ENCODE data around the gene CCDC57. TPM values are rescaled to one million over a fixed set of nuclear protein-coding genes. Genes with fewer than 3 reads are reported as not detected.
"Not testable (repeated sequence)": the region's sequence is repeated elsewhere in the genome, so short reads cannot be mapped to it uniquely, and the experiment has no call there.

The CCDC57 gene
- polyA plus RNA-seq, 5 donors, result 42.5 to 68.9 (median 64.8) TPM

DNA sequence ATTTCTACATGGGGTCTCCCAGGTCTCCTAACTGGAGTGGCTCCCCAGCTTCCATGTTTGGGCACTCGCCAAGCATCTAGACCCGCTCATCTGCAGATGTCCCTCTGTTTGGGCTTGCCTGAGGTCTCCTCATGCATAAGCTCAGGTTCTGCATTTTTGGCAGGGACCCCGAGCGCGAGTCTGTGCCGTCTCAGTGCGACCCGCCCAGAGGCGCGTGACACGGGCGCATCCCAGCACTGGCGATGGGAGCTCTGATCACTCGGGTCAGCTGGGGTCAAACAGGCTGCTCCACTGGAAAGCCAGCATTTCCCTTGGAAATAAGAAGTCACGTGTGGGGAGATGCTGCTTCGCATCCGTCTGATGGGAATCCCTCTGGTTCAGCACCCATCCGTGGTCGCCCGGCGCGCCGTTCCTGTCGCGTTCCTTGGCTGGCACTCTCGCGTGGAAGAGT, 57.7 kb downstream of the CCDC57 start:
- DNase-seq, result no peak

DNA sequence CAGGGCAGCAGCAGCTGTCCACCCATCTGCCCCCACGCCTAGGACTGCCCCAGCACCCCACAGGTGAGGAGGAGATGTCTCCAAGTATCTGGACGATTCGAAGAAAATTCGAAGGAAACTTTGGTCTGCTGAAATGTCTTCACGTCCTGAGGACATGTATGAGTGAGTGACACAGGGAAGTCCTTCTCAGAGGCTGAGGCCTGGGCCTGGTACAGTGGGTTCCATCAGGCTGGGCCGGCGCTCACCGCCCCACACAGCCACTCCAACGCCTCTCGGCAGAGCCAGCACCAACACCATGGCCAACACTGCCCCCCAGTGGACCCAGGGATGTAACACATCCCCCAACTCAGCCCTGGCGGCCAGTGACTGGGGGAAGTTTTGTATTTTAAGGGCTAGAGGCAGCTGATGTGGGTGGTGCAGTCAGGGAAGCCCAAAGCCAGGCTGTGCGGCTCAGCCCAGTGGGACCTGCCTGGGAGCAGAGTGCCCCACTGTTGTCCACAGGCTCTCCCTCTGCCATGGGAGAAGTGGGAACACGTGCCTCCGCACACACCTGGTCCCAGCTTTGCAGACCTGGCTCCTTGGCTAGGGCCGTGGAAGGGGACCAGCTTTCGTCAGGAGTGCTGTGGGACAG, 58.8 kb downstream of the CCDC57 start:
- DNase-seq, result peak; percentile 43 to 59

DNA sequence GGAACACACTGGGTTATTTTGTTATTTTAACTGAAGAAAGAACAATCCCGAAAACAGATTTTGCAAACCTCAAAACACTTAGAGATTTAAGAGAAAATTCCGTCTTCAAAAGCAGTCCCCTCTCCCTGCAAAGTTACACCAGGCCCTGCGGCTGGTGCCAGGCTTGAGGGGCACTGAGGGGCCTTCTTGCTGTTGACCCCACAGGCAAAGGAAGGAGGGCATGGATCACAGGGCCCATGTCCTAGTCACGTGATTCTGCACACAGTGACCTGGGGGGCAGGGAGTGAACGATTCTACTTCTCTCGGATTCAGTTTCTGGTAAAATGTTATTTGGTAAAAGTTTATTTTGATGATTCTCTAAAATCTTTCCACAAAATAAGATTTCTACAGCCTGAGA, 59.3 kb downstream of the CCDC57 start:
- DNase-seq, result no peak

DNA sequence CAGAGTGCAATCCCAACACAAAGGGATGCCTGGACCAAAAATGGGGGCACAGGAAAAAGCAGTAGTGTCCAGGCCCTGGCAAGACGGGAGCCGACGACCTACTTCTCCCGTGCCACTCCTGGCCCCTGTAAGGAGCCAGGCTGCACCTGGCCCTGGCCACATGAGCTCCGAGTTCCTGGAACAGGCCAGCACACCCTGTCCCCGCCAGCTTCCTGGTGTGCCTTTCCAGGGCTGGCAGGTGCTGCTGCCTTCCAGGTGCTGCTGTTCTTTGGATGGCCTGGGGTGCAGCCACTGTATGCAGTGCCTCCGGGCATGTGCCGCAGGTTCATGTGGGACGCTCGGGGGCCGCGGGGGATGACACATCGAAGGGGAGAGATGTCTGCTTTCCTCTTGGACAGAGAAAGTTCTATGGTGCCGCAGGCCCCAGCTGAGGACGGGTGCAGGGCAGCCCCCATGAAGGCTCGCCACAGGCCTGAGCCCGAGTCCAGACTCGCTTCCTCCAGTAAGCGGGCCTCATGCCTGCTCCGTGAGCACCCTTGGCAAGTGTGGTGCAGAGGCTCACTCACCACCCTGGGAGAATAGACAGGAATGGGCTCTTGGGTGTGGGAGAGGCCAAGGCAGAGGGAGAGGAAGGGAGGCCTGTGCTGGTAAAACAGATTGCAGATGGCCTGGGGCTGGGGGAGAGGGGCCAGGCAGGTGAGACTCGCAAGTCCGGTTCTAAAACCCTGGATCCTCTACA, 59.9 kb downstream of the CCDC57 start:
- DNase-seq, result no peak

DNA sequence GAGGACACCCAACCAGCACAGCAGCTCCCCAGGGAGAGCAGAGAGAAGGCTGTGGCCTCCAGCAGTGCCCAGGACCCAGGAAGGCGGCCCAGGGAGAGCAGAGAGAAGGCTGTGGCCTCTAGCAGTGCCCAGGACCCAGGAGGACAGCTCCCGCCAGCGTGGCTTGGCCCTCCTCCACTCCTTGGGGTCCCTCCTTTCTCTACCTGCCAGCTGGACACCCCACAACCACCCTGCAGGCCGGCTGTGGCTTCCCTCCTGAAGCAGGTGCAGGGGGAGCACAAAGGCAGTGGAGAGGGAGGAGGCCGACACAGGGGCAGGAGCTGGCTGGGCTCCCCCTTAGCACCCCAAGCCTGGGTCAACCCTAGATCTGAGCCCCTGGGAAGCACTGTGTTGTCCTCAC, 60.5 kb downstream of the CCDC57 start:
- no peak for DNase-seq

DNA sequence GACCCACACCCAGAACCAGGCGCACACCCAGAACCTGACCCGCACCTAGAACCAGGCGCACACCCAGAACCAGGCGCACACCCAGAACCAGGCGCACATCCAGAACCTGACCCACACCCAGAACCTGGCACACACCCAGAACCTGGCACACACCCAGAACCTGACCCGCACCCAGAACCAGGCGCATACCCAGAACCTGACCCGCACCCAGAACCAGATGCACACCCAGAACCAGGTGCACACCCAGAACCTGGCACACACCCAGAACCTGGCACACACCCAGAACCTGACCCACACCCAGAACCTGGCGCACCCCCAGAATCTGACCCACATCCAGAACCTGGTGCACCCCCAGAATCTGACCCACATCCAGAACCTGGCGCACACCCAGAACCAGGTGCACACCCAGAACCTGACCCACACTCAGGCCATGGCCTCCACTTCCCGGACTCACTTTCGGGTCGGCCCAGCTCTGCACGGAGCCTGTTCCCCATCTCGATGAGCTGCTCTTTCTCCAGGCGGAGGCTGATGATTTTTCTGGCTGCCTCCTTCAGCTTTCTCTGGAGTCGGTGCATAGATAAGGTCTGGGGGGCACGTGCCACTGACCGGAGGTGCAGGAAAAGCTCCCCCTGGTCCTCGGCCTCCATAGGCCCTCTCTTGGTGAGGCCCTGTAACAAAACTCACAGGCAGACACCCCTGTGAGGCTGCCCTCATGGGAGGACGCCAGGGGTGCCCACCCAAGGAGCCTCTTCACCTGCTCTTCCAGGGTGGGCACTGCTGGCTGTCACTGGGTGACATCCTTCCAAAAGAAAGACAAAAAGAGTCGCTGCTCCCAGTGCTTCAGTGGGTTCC, 61.3 kb downstream of the CCDC57 start:
- DNase-seq, result no peak

DNA sequence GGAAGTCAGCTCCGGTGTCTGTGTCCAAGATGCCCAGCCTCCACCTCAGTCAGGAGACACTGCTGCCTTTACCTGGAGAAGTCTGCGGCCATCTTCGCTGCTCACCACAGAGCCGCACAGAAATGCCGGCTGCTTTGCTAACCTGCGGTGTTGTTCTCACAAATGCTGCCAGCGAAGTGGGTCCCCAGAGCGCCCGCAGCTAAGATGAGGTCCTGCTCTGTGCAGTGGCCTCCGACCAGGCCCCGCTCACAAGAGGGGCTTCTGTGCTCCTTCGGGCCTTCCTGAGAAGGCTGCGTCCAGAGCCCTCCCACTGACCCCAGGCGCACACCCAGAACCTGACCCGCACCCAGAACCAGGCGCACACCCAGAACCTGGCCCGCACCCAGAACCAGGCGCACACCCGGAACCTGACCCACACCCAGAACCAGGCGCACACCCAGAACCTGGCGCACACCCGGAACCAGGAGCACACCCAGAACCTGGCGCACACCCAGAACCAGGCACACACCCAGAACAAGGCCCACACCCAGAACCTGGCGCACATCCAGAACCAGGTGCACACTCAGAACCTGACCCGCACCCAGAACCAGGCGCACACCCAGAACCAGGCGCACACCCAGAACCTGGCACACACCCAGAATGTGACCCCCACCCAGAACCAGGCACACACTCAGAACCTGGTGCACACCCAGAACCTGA, 63.1 kb downstream of the CCDC57 start:
- DNase-seq, result no peak

DNA sequence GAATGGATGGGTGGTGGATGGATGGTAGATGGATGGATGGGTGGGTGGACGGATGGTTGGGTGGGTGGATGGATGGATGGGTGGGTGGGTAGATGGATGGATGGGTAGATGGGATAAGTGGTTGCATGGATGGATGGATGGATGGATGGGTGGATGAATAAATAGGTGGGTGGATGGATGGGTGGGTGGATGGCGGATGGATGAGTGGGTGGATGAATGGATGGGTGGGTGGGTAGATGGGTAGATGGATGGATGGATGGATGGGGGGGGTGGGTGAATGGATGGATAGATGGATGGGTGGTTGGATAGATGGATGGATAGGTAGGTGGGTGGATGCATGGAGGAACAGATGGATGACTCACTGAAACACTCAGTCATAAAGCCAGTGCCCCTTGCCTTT, 63.6 kb downstream of the CCDC57 start:
- no peak for DNase-seq

DNA sequence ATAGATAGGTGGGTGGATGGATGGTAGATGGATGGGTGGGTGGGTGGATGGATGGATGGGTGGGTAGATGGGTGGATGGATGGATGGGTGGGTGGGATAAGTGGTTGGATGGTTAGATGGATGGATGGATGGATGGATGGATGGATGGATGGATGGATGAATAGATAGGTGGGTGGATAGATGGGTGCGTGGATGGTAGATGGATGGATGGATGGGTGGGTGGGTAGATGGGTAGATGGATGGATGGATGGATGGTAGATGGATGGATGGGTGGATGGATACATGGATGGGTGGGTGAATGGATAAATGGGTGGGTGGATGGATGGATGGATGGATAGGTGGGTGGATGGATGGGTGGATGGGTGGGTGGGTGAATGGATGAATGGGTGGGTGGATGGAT, 64.6 kb downstream of the CCDC57 start:
- no peak for DNase-seq

DNA sequence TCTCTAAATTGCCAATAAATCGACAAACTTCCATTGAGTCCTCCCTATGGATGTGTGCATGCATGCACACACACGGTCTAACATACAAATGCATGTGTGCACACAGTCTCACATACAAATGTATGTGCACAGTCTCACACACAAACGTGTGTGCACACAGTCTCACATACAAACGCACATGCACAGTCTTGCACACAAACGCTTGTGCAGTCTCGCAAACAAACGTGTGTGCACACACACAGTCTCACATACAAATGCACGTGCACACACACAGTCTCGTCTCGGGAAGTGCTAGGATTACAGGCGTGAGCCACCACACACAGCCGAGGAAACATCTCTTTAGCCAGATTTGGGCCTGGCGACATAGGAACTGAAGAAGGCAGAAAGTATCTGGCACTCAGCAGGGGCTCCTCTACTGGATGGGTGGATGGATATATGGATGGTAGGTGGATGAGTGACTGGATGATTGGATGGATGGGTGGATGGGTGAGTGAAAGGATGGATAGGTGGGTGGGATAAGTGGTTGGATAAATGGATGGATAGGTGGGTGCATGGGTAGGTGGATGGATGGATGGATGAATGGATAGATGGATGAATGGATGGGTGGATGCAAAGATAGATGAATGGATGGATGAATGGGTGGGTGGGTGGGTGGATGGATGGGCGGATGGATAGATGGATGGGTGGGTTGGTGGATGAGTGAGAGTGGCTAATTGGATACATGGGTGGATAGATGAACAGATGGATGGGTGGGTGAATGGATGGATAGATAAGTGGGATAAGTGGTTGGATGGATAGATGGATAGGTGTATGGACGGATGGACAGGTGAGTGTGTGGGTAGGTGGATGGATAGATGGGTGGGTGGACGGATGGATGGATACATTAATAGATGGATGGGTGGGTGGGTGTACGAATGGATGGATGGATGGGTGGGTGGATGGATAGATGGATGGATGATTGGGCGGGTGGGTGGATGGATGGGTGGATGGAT, 65.7 kb downstream of the CCDC57 start:
- DNase-seq, result no peak

DNA sequence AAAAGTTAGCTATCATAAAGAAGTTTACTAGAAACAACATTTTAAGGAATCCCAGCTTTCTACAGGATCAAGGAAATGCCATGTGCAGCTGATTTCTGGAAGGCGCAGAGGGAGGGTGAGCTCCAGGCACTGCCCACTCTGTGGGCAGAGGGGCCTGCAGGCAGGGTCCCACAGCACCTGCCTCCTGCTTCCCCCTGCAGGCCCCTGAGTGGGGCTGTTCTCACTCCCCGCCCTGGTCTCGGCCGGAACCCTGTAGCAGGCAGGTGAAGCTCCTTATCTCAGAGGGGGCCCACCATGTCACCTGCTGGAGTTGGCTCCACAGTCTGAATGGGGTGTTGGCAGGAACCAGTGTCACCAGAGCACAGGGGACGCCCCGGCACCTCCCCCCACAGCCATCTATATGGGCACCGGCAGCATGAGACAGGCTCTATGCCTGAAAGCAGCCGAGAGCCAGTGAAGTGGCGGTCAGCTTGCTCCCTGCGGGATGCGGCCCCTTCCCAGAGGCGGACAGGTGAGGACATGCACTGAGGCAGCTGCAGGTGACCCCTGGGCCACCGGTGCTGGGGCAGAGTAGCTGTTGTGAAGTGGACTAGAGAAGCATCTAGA, 67.0 kb downstream of the CCDC57 start:
- no peak for DNase-seq

DNA sequence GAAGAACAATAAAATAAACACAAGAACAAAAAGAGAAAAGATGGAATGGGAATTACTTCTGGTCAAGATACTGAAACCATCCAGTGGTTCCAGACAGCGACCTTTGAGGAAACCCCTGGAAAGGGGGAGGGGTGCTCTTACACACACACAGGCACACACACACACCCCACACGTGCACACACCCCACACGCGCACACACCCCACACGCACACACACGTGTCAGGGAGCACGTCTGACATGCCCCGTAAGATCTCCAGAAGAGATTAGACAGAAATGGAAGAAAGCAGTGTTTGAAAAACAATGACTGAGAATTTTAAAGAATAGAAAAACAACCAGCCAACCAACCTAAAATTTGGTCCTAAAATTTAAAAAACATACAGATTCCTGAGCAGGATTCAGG, 69.3 kb downstream of the CCDC57 start:
- no peak for DNase-seq

DNA sequence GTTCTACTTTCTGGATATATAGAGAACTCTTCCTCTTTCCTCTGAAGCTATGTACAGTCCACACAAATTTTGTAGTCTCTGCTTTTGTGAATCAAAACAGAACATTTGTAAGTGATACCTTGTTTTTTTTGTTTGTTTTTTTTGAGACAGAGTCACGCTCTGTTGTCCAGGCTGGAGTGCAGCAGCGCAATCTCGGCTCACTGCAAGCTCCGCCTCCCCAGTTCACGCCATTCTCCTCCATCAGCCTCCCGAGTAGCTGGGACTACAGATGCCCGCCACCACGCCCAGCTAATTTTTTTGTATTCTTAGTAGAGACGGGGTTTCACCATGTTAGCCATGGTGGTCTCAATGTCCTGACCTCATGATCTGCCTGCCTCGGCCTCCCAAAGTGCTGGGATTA, 72.7 kb downstream of the CCDC57 start:
- DNase-seq, result not testable (repeated sequence)

DNA sequence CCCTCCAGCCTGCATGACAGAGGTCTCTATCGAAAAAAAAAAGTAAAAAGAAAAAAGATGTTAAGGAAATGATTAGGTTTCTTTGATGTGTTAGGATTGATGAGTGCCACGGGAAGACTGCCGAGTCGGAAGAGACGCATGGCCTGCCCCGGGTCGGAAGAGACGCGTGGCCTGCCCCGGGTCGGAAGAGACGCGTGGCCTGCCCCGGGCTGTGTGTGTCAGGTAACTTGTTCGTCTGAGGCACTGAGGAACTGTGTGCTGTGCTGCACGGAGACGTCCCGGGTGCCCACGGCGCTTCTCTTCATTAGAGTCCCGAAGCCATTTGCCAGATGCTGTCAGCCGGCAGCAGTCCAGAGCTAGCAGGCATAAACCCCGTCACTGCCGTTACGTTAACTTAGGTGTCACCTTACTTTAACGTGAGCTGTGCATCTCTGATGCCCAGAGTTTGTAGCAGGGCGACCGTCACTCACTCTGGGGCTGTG, 74.1 kb downstream of the CCDC57 start:
- no peak for DNase-seq

DNA sequence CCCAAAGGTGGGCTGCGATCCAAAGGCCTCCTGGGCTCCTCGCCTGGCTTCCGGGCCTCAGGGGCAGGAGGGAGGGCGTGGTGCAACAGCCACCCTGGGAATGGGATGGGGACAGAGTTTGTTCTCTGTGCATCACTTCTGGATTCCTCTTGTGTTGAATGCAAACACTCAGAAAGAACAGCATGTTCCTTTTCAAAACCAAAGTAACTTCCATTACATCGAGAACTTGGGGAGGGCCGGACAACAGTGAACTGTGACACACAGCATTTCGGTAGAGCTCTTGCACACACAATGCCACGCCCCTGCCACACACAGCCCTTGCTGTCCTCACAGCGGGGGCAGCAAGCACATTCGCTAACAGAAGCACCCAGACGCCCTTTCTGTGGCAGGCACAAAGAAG, 78.5 kb downstream of the CCDC57 start:
- DNase-seq, result no peak

DNA sequence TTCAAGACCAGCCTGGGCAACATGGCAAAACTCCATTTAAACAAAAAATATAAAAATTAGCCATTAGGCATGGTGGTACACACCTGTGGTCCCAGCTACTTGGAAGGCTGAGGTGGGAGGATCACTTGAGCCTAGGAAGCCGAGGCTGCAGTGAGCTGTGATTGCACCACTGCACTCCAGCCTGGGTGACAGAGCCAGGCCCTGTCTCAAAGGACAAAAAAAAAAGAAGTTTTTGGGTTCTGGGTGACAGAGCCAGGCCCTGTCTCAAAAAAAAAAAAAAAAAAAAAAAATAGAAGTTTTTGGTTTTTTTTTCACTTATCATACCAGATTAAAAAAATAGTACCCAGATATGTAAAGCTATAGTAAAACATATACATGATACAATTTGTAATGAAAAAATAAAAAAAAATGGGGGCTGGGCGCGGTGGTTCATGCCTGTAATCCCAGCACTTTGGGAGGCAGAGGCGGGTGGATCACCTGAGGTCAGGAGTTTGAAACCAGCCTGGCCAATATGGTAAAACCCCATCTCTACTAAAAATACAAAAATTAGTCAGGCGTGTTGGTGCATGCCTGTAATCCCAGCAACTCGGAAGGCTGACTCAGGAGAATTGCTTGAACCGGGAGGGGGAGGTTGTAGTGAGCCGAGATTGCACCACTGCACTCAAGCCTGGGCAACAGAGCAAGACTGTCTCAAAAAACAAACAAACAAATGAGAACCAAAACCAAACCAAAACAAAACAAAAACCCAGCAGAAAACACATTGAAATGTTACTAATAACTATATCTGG, 79.3 kb downstream of the CCDC57 start:
- not testable (repeated sequence) for DNase-seq

DNA sequence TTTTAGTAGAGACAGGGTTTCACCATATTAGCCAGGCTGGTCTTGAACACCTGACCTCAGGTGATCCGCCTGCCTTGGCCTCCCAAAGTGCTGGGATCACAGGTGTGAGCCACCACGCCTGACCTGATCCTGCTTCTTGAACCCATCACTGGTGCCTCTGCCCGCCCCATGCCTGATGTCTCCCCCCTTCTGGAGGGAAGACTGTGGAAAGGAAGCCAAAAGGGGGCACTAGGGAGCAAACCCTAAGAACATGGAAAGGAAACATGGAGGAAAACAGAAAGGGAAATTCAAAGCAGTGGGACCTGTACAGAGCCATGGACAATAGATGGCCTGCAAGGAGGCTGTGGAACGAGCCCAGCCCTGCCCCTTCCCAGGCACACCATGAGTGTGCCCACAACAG, 83.5 kb downstream of the CCDC57 start:
- DNase-seq, result no peak

DNA sequence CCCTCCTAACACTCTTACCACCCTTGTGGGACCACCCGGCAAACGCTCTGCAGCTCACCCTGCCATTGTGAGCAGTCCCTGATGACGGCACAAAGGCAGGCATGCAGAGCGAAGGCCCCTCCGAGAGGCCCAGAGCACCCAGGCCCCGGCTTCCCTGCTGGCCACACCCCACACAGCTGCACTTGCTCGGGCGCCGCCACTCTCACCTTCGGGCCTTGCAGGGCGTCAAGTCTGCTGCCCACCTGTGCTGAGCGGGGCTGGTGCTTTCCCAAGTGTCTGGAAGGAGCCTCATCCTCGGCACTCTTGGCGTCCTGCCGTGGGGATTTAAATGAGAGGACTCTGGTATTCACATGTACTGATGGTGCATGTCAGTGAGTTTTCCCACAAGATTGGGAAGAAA, 84.4 kb downstream of the CCDC57 start:
- no peak for DNase-seq

DNA sequence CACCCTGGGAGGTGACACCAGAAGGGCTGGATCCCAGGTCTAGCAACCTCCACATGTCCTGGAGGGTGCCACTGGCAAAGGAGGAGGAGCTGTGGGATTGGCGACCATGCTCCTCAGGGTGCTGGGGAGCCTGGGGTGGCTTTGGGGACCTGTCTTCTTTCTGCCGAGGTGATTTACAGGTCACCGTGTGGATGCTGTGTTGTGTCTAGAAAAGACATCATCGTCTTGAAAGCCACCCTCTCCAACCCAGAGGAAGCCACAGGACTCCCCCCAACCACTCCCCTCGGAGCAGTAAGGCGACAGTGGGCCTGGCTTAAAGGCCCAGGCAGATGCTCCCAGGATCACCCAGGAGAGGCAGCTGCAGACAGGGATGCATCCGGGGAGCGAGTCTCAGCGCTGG, 84.9 kb downstream of the CCDC57 start:
- no peak for DNase-seq

DNA sequence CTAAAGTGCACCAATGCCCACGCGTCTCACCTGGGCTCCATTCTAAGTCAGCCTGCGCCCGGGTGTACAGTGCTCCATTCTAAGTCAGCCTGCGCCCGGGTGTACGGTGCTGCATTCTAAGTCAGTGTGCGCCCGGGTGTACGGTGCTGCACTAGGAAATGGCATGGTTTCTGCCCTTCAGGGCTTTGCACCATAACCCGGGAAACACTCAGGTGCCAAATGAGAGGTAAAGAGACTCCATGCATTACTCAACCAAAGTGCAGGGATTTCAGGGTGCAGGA, 85.4 kb downstream of the CCDC57 start:
- DNase-seq, result no peak
